ENCODE data around the gene SEC16A. TPM values are rescaled to one million over a fixed set of nuclear protein-coding genes. Genes with fewer than 3 reads are reported as not detected.

SEC16A gene
- total and polyA plus RNA-seq, 2 donors (not counting 3 experiments of a cell fraction or from before 2014, with no cell fraction given), result 34.5 to 80.6 TPM

GRCh38 chr9:136489731-136490130, 6.9 kb upstream of the SEC16A start:
- ChIA-PET POLR2A (interaction anchor here (0.7 kb wide), 2 partner anchors 142 to 225 kb away, joined by 3 to 7 read pairs; no protein-coding TSS in a partner anchor), CTCF (interaction anchor here (0.6 to 8.5 kb wide), 6 partner anchors 51 to 204 kb away, joined by 3 to 261 read pairs (median 18); no protein-coding TSS in a partner anchor)
- intact Hi-C loops (cut with micrococcal nuclease) (no loop called here), dilution Hi-C loops (cut with MboI; ENCODE audit: extremely low pct_ligation_motif_present, low sequenced_read_pairs) (loop anchor here (10.0 kb wide), 1 partner anchor 65 kb away; no protein-coding TSS in a partner anchor)
- DNase-seq (ENCODE audit: low read depth, low spot score) (no peak), FAIRE-seq (no peak)
- Histone ChIP-seq H3K27ac (ENCODE audit: insufficient read depth, low read depth, low read length) (no peak overlapping the region), H3K4me3 (replicated peaks in 1 of 3; ENCODE audit: insufficient read depth in 1 of 3, low read depth in 1 of 3, low read length in 3 of 3) (no peak overlapping the region), H3K27me3 (ENCODE audit: control insufficient read depth in 2 of 2, insufficient read depth in 2 of 2, low read length in 2 of 2) (no peaks in the 10 kb centered on the region), H4K20me1 (replicated peaks; ENCODE audit: control insufficient read depth, extremely low read depth, insufficient read depth, low read length) (no peaks in the 10 kb centered on the region), H3K9me3 (replicated peaks; ENCODE audit: control insufficient read depth, insufficient read depth, low read length) (no peaks in the 10 kb centered on the region), H3K36me3 (ENCODE audit: control insufficient read depth in 2 of 2, extremely low read depth in 1 of 2, insufficient read depth in 2 of 2, low read length in 2 of 2) (peaks cover 0 to 4% of the 10 kb centered on the region in 2 experiments), H3K9ac (replicated peaks; ENCODE audit: extremely low read depth, insufficient read depth, low read length) (no peak overlapping the region), H3K4me1 (ENCODE audit: control insufficient read depth, extremely low read depth, insufficient read depth, low read length) (peaks cover 2% of the 10 kb centered on the region), H2AFZ (ENCODE audit: low read depth, low read length) (no peak overlapping the region), H3K79me2 (ENCODE audit: control insufficient read depth, insufficient read depth, low read length) (no peaks in the 10 kb centered on the region), H3K9me1 (replicated peaks; ENCODE audit: control insufficient read depth, extremely low read depth, insufficient read depth, low read length) (no peaks in the 10 kb centered on the region), H3K4me2 (ENCODE audit: insufficient read depth, low read length) (no peak overlapping the region)
- no TSS peak for BruUV-seq (replicated peaks)
- TF ChIP-seq POLR2AphosphoS5 (IDR thresholded peaks at IDR 0.05; ENCODE audit: insufficient read depth, low read depth, low read length) (no peak), FOS (IDR thresholded peaks at IDR 0.05; ENCODE audit: borderline replicate concordance, insufficient read depth, low read length) (no peak), MYC (IDR thresholded peaks at IDR 0.05; ENCODE audit: low read depth, low read length) (no peak), CTCF (IDR thresholded peaks at IDR 0.05; ENCODE audit: extremely low read depth in 1 of 2, insufficient read depth in 1 of 2, low read depth in 1 of 2, low read length in 2 of 2) (no peak), POLR2A (IDR thresholded peaks at IDR 0.05; ENCODE audit: low read depth, low read length) (no peak), GATA2 (IDR thresholded peaks at IDR 0.05; ENCODE audit: insufficient read depth, insufficient read length, low read depth, low read length) (no peak), JUN (IDR thresholded peaks at IDR 0.05; ENCODE audit: borderline replicate concordance, insufficient read depth, insufficient read length, low read depth) (no peak)

Measured in endothelial cell of umbilical vein (primary cell).